ENCODE measurements around the gene TECPR2.

The TECPR2 gene

DNA sequence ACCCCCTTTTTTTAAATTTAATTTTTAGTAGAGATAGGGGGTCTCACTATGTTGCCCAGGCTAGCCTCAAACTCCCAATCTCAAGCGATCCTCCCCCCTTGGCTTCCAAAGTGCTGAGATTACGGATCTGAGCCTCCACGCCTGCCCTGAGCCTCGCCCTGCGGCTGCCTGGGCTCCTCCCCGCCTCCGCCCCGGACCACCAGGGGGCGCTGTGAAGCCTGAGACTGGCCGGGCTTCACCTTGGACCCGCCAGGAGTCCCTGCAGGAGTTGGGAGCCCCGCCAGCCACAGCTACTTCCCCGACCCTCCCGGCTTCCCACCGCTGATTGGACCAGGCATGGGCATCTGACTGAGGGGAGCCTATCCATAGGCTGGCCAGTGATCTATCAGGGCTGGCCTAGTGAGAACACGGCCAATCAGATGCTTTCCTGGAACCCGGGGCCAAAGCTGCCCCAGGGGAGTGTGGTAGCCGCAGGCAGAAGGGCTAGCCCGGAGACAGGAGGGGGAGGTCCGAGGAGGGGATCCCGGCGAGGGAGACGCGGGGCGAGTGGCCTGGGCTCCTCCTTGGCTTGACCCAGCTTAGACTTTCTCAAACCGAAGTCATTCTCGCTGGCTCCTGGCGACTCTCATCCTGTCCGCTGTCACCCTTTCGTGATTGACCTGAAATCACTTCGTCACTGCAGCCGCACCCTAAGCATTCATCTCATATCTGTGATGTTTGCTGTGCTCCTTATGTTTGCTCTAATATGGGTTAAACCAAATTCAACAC is 161.9 kb downstream of the TECPR2 start:
- peak; percentile 96 for TF ChIP-seq CTCF (IDR thresholded peaks at IDR 0.05; ENCODE audit: low read depth, low read length)
- H3K4me3 ChIP-seq (ENCODE audit: low read depth, low read length) = peak overlapping the region; percentile 70

GRCh38 chr14:102525219-102525928 is 162.6 kb downstream of the TECPR2 start:
- peak overlapping the region; percentile 70 for H3K4me3 ChIP-seq (ENCODE audit: low read depth, low read length)

DNA sequence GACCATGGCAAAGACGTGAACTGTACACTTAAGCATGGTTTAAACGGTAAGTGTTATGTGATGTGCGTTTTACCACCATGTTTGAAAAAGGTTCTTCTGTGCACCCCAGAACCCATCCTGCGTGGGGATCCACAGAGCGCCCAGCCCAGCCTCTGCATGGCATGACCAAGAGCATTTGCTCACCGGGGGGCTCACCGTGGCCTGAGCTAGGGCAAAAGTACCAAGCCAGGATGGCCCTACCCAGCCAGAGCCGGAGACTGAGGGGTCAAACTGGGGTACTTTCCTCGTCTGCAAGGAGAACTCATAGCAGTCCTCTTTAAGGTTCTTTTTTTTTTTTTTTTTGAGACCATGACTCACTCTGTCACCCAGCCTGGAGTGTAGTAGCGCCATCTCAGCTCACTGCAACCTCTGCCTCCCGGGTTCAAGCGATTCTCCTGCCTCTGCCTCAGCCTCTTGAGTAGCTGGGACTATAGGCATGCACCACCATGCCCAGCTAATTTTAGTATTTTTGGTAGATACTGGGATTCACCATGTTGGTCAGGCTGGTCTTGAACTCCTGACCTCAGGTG is 163.3 kb downstream of the TECPR2 start:
- H3K4me3 ChIP-seq (ENCODE audit: low read depth, low read length) = no peak overlapping the region
- TF ChIP-seq CTCF (IDR thresholded peaks at IDR 0.05; ENCODE audit: low read depth, low read length) = no peak

More at GRCh38 chr14:102525219-102525928, 162.6 kb downstream of the TECPR2 start:
- TF ChIP-seq CTCF (IDR thresholded peaks at IDR 0.05; ENCODE audit: low read depth, low read length) = no peak

GRCh38 chr14:102528431-102529170 is 165.9 kb downstream of the TECPR2 start:
- no peak for TF ChIP-seq CTCF (IDR thresholded peaks at IDR 0.05; ENCODE audit: low read depth, low read length)
- H3K4me3 ChIP-seq (ENCODE audit: low read depth, low read length) = no peak overlapping the region

DNA sequence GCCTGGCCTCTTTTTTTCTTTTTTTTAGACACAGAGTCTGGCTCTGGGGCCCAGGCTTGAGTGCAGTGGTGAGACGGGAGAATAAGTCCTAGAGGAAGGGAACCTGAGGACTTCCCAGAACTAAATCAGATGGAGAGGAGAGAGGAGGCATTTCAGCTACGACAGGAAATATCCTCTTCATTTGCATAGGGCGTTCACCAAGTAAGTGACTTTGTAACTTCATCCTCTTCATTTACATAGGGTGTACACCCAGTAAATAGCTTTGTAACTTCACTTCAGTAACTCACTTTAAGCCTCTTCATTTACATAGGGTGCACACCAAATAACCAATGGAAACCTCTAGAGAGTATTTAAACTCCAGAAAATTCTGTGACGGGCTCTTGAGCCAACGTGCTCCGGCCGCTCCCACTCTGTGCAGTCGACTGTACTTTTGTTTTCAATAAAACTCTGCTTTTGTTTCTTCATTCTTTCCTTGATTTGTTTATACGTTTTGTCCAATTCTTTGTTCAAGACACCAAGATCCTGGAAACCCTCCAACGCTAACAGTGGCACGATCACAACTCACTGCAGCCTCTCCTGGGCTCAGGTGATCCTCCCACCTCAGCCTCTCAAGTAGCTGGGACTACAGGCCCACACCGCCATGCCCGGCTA is 168.2 kb downstream of the TECPR2 start:
- no peak for TF ChIP-seq CTCF (IDR thresholded peaks at IDR 0.05; ENCODE audit: low read depth, low read length)
- no peak overlapping the region for H3K4me3 ChIP-seq (ENCODE audit: low read depth, low read length)

DNA sequence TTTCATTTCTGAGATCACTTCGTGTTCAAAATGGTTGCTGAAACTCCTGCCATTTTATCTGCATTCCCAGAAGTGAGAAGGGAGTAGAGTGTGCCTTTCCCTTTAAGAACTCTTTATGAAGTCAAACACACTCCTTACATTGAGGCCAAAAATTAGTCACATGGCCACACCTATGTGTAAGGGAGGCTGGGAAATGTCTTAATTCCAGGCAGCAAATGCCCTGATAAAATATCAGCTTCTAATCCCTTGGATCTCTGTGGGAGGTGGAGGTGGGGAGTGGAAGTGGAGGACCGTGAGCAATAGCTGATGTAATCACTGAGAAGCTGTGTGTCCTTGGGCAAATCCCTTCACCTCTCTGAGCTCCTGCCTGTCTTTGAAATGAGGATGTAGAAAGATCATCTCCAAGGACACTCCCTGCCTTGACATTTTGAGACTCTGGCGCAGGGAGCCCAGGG is 169.5 kb downstream of the TECPR2 start:
- no peak overlapping the region for H3K4me3 ChIP-seq (ENCODE audit: low read depth, low read length)
- no peak for TF ChIP-seq CTCF (IDR thresholded peaks at IDR 0.05; ENCODE audit: low read depth, low read length)
